K562 (cell line): Measurements from ENCODE around the gene CIAO2B. TPM values are rescaled to one million over a fixed set of nuclear protein-coding genes. Genes with fewer than 3 reads are reported as not detected.

Experiments
- ARID2 ChIP-seq: fragments of 450-650 bp; IDR thresholded peaks from 2 replicates; pipeline ENCODE4 v1.6.1; 2017; ENCODE audit warnings: antibody characterized with exemption, mild to moderate bottlenecking
- BCLAF1 ChIP-seq, 2 experiments: fragments of 450-650 bp in 1 of 2; IDR thresholded peaks; 2 replicates each; pipeline ENCODE4 v1.6.1; 2011 to 2017; ENCODE audit warnings: low read depth in 2 of 2, antibody characterized with exemption in 1 of 2, borderline replicate concordance in 1 of 2, low read length in 1 of 2, mild to moderate bottlenecking in 1 of 2, mixed read lengths in 1 of 2; ENCODE audit not compliant: control insufficient read depth in 1 of 2
- CBX8 ChIP-seq: fragments of 200-600 bp; sonication (generic); IDR thresholded peaks from 2 replicates; pipeline ENCODE4 v1.6.1; 2012; ENCODE audit warnings: borderline replicate concordance, mixed run types, low read depth, mild to moderate bottlenecking, moderate library complexity, mixed read lengths, low read length, control low read depth, inconsistent platforms; ENCODE audit not compliant: poor library complexity, severe bottlenecking; ENCODE audit errors: extremely low read depth
- DPF2 ChIP-seq: fragments of 450-650 bp; IDR thresholded peaks from 2 replicates; pipeline ENCODE4 v1.6.1; 2016
- EZH2 ChIP-seq: IDR thresholded peaks from 2 replicates; pipeline ENCODE4 v1.6.1; 2012; ENCODE audit warnings: low read depth, mild to moderate bottlenecking, inconsistent platforms, low read length, borderline replicate concordance
- JUN ChIP-seq, 2 experiments: sonication (generic) in 1 of 2; formaldehyde crosslinking in 1 of 2; IDR thresholded peaks; 2 replicates each; pipeline versions ENCODE4 v1.6.1 to v1.8.0; 2012 to 2022; ENCODE audit warnings: borderline replicate concordance in 2 of 2, mild to moderate bottlenecking in 2 of 2, improper control_type of control experiment in 1 of 2, low read depth in 1 of 2, low read length in 1 of 2, missing genetic modification reagents in 1 of 2
- KDM1A ChIP-seq, 2 experiments: fragments of 450-650 bp; IDR thresholded peaks; 2 replicates each; pipeline ENCODE4 v1.6.1; 2016; ENCODE audit warnings: mild to moderate bottlenecking in 2 of 2
- KDM2B ChIP-seq: fragments of 250-450 bp; sonication (Bioruptor Pico); IDR thresholded peaks from 2 replicates; pipeline ENCODE4 v1.8.0; 2021; ENCODE audit warnings: mild to moderate bottlenecking, moderate library complexity
- KDM4B ChIP-seq, 2 experiments: fragments of 450-650 bp in 1 of 2; sonication (generic) in 1 of 2; IDR thresholded peaks; 2 replicates each; pipeline ENCODE4 v1.6.1; 2016 to 2017; ENCODE audit warnings: borderline replicate concordance in 2 of 2, antibody characterized with exemption in 1 of 2, low read depth in 1 of 2, mild to moderate bottlenecking in 1 of 2
- NBN ChIP-seq: fragments of 450-650 bp; IDR thresholded peaks from 2 replicates; pipeline ENCODE4 v1.6.1; 2016; ENCODE audit warnings: low read depth, mild to moderate bottlenecking
- POLR2A ChIP-seq: fragments of 450-650 bp; conservative IDR thresholded peaks from 2 replicates; pipeline ENCODE4 v1.6.1; 2016
- RBM14 ChIP-seq: fragments of 200-400 bp; formaldehyde crosslinking; IDR thresholded peaks from 2 replicates; pipeline ENCODE4 v1.6.1; 2018; ENCODE audit warnings: low read depth, mild to moderate bottlenecking, low read length, moderate library complexity, borderline replicate concordance; ENCODE audit not compliant: insufficient read depth
- SNAPC5 ChIP-seq: fragments of 250-450 bp; sonication (Bioruptor Pico); IDR thresholded peaks from 2 replicates; pipeline ENCODE4 v1.8.0; 2021; ENCODE audit warnings: moderate library complexity, mild to moderate bottlenecking, inconsistent platforms
- SREBF1 ChIP-seq: fragments of 150-350 bp; IDR thresholded peaks from 2 replicates; pipeline ENCODE4 v1.6.1; 2014; ENCODE audit warnings: antibody characterized with exemption, low read depth, low read length, borderline replicate concordance
- TRIM24 ChIP-seq, 2 experiments: fragments of 450-650 bp; IDR thresholded peaks; 2 replicates each; pipeline ENCODE4 v1.6.1; 2016
- ZNF436 ChIP-seq: fragments of 250-450, 450-650 bp; sonication (Bioruptor Pico); formaldehyde crosslinking; IDR thresholded peaks from 2 replicates; pipeline ENCODE4 v1.7.0; 2020; ENCODE audit warnings: mild to moderate bottlenecking
- ZNF444 ChIP-seq: fragments of 250-450 bp; sonication (Bioruptor Pico); IDR thresholded peaks from 2 replicates; pipeline ENCODE4 v1.4.0; 2020; ENCODE audit warnings: mild to moderate bottlenecking, moderate library complexity
- ZNF592 ChIP-seq: fragments of 450-650 bp; IDR thresholded peaks from 2 replicates; pipeline ENCODE4 v1.6.1; 2017; ENCODE audit warnings: antibody characterized with exemption, mild to moderate bottlenecking
- polyA plus RNA-seq, 8 experiments: library from polyadenylated mRNA; depleted of rRNA in 4 of 8; stranded (reverse) in 5 of 8; unstranded in 3 of 8; fragments of >200 nt; fragmentation: Nextera tagmentation in 2 of 8; fragmentation: Illumina TruSeq in 1 of 8; extraction: Ambion mirVana in 2 of 8; extraction: Trizol in 1 of 8; gene quantifications; 2 replicates each; pipeline versions ENCODE4 v1.2.1 to v1.2.3, GENCODE V29; 2011 to 2014; ENCODE audit warnings: inconsistent platforms in 1 of 8, missing spikeins in 1 of 8
- total RNA-seq, 7 experiments: library from RNA; depleted of rRNA in 6 of 7; stranded (reverse); fragments of >200 nt in 6 of 7; fragmentation: Illumina TruSeq in 2 of 7; extraction: Trizol in 2 of 7; gene quantifications; 2 replicates each; pipeline versions ENCODE4 v1.2.1 to v1.2.3, GENCODE V29; 2011 to 2021; ENCODE audit warnings: low replicate concordance in 1 of 7
- TF ChIP-seq, protein P1 (sequence below): fragments of 450-650 bp; formaldehyde crosslinking; IDR thresholded peaks from 2 replicates; pipeline ENCODE4 v1.4.0; 2020; ENCODE audit warnings: mild to moderate bottlenecking

CIAO2B gene
- total and polyA plus RNA-seq, 9 of the 15 experiments (the other 6 are each of a cell fraction or from before 2014, with no cell fraction given) = 86.8 to 182 (median 113) TPM

DNA sequence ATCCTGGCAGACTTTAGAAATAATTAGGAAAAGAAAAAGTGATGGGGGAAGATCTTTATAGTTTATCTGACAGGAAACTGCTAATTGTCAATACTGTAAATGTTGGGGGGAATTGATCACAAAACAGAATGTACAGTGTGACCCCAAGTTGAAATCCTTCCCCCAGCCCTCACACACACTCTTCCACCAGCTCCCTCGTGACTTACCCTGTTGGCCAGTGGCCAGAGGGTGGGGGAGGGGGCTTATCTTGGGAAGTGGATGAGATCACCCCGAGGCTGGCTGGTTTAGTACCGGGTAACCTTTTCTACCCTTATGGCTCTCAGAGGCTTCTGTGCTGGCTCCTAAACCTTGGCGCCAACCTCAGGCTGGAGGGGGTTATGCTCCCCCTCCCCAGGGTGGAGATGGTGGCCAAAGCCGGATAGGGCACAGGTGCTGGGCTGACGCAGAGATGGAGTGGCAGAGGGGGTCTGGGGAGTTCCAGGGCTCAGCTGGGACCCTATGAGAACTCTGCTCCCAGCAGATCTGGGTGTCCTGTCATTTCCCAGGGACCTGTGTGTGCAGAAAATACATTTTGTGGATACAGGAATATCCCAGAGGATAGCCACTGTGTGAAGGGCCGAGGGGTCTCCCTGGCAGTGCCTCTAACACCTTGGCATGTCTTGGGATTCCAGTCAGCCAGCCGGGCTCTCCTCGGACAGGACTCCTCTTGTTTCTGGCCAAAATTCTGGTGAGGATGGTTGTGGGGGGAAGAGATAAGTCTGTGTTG is 34.1 kb downstream of the CIAO2B start (continued):
- TF ChIP-seq CBX8 (no peak), POLR2A (peak; percentile 69), ARID2 (no peak; the same call in 1 of the 2 replicates), SREBF1 (no peak), NBN (peak; percentile 86), RBM14 (no peak), ZNF592 (peak; percentile 91), KDM1A (IDR thresholded peaks at IDR 0.05) (peak; percentile 35 to 67; a peak in 3 of 4 replicates), ZNF444 (CRISPR knock-in tag) (no peak), SNAPC5 (CRISPR knock-in tag) (no peak), BCLAF1 (IDR thresholded peaks at IDR 0.05; ENCODE audit: borderline replicate concordance in 1 of 2, control insufficient read depth in 1 of 2, low read depth in 2 of 2, low read length in 1 of 2) (no peak), JUN (IDR thresholded peaks at IDR 0.05; ENCODE audit: borderline replicate concordance, low read depth, low read length) (peak; percentile 99), JUN (CRISPR knock-in tag; IDR thresholded peaks at IDR 0.05; ENCODE audit: borderline replicate concordance) (peak; percentile 89; the same call in 1 of the 2 replicates), DPF2 (peak; percentile 94), EZH2 (no peak), KDM2B (CRISPR knock-in tag) (no peak), ZNF436 (CRISPR knock-in tag) (no peak), KDM4B (IDR thresholded peaks at IDR 0.05; ENCODE audit: borderline replicate concordance in 2 of 2, low read depth in 1 of 2) (no peak), TRIM24 (IDR thresholded peaks at IDR 0.05) (peak; percentile 65 to 86)
- TF ChIP-seq, protein P1, sequence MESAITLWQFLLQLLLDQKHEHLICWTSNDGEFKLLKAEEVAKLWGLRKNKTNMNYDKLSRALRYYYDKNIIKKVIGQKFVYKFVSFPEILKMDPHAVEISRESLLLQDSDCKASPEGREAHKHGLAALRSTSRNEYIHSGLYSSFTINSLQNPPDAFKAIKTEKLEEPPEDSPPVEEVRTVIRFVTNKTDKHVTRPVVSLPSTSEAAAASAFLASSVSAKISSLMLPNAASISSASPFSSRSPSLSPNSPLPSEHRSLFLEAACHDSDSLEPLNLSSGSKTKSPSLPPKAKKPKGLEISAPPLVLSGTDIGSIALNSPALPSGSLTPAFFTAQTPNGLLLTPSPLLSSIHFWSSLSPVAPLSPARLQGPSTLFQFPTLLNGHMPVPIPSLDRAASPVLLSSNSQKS (CRISPR knock-in tag) = no peak
